ENCODE results near the gene RNF133. TPM values are rescaled to one million over a fixed set of nuclear protein-coding genes. Genes with fewer than 3 reads are reported as not detected.

Gene RNF133, protein sequence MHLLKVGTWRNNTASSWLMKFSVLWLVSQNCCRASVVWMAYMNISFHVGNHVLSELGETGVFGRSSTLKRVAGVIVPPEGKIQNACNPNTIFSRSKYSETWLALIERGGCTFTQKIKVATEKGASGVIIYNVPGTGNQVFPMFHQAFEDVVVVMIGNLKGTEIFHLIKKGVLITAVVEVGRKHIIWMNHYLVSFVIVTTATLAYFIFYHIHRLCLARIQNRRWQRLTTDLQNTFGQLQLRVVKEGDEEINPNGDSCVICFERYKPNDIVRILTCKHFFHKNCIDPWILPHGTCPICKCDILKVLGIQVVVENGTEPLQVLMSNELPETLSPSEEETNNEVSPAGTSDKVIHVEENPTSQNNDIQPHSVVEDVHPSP
- polyA plus RNA-seq (ENCODE audit: insufficient read length in 3 of 3): under 1 TPM; 0.08 to 0.24 (median 0.18) TPM

DNA sequence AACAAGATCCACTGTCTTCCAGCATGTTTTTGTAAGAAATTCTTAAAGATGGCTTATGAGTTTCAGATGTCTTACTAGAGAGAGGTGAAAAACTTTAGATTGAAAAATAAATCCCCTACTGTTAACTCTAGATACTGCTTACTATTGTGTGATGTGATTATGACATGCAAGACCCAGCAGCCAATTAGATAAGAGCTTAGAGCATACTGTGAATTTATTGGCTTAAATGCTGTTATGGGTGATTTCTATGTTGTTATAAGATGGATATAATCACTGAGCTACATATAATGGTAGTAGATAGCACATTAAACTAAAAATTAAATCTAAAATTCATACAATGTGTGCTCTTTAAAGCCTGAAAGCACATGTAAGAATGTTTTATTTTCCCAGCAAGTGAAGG is at the start of gene RNF133:
RNF133 (minus strand) TSS at position 101 of the 400 bp plus-strand sequence. CDS start 199 bp downstream, outside the sequence.
- DNase-seq (ENCODE audit: low read depth in 3 of 3, low spot score in 2 of 3): no peak

DNA sequence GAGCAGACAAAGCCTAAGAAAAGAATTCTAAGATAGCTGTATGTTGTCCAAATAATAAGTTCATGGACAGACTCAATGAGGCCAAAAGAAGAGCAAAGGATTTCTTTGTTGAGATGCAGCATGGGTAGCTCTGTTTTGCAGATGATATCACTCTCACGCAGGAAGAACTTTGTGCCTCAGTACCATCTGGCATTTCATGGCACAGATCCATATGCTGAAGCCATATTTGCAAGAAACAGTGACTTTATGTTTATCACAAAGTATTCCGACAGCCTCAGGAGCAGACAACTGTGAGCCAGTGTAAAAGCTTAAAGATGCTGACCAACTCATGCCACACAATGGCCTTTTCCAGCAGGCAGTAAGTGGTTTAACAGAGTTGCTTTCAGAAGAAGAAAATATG is 49.3 kb upstream of the RNF133 start:
- DNase-seq (ENCODE audit: low read depth in 3 of 3, low spot score in 2 of 3): no peak

DNA sequence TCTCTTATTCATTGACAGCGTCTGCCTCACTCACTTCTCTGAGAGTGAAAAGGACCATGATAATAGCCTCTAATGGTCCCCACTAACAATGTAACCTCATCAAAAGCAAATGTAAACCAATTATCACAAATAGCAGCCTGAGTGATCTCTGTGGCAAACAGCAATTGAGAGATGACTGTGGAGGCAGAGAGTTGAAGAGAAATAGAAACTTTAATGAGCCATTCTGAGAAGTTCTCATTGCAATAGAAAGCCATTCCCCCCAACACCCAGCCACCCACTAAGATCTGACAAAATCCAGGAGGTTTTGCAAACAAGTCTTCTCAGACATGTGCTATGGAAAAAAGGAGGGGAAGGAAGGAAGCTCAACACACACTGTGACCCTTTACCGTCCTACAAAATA is 48.0 kb upstream of the RNF133 start:
- DNase-seq (ENCODE audit: low read depth in 3 of 3, low spot score in 2 of 3): no peak

DNA sequence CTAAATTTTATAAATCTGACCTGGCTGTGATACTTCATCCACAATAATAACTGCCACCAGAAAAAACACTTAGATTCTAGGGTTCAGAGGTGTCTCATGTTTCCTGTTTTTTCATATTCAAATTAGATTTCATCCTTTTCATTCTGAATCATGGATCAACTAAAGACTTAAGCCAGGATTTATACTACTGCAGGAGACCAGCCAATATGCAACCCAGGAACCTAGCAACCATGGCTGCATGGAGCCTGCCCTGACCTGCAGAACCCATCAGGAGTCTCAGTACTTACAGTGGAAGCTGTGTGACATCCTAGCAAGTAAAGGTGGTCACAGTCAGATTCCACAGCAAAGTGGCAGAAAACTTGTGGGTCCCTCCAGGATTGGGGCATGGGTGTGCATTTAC is 44.3 kb upstream of the RNF133 start:
- DNase-seq (ENCODE audit: low read depth in 3 of 3, low spot score in 2 of 3): no peak

DNA sequence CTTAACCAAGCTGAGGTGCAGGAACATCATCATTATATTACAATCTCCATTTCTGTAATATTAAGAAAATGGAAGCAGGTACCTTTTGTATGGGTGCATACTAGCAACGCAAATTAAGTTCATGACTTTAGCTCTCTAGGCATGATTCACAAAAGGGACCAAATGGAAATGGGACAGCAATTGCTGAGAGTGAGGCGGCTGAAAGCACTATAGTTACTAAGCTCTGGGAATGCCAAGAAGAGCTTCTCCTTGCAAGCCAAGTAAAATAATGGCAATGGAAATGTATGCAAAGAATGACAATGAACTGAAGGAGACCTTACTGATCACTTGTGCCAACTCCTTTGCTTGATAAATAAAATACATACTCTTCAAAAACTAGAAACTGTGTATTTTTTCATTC is 40.0 kb upstream of the RNF133 start:
- DNase-seq (ENCODE audit: low read depth in 3 of 3, low spot score in 2 of 3): no peak

DNA sequence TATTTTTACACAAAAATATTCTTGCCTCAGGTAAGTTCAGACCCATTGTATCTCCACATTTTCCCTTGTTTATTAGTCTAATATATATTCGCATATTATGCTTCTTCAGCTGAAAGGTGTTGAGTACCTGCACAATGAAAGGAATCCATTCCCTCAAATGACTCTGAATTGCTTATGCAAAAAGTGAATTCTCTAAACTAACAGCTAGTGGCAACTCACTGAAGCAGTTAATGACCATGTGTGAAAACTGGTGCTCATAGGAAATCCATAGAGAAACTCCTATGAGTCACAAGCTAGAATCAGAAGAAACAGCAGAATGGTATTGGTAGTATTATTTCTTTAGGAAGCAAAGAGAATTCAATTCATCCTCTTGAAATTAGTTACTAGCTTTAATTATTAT is 37.3 kb upstream of the RNF133 start:
- no peak for DNase-seq (ENCODE audit: low read depth in 3 of 3, low spot score in 2 of 3)

DNA sequence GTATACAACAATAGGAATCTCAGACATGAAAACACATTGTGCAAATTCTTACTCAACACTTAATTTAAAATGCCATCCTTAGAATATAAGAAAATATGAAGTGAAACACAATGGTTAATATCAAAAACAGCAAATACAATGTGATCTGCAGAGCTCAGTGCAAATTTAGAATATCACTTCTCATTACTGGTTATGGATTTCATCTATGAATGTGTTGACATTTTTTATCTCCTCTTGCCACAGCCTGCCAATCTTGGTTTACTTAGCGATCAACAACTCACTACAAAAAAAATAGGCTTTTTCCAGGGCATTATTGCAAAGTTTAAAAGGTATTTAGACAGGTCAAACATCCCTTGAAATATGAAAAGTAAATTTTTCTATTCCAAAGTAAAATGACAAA is 28.8 kb upstream of the RNF133 start:
- no peak for DNase-seq (ENCODE audit: low read depth in 3 of 3, low spot score in 2 of 3)

DNA sequence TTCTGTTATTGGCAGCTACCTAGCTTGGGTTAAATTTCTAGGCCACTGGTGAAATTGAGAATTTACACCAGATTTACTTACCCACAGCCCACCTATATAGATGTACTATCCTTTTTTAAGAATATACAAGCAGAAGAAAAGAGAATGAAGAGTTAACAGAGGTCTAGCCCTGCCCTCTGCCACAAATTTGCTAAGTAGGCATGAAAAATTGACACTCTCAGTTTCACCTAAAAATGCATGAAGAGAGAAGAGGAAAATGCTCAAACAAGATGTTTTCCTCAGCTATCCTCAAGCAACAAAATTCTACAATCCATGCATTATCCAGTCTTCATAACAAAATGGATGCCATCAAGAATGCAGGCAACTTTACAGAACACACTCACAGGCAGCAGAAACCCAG is 28.4 kb upstream of the RNF133 start:
- DNase-seq (ENCODE audit: low read depth in 3 of 3, low spot score in 2 of 3): no peak

DNA sequence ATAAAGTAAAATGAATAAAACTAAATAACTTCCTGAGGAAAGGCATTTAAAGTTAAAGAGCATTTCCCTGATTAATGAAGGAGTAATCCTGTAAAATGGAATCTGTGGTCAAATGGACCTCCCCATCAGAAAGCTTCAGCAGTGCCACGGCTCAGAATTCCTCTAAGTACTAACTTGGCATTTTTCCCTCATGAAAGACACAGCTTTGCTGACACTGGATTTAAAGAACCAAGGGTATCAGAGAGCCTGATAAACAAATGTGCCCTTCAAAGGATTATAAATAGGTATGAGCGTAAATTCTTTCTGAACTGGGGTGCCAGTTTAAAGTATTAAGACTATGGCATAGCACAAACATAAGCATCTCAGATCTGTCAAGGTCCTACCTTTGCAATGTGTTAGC is 28.0 kb upstream of the RNF133 start:
- no peak for DNase-seq (ENCODE audit: low read depth in 3 of 3, low spot score in 2 of 3)

DNA sequence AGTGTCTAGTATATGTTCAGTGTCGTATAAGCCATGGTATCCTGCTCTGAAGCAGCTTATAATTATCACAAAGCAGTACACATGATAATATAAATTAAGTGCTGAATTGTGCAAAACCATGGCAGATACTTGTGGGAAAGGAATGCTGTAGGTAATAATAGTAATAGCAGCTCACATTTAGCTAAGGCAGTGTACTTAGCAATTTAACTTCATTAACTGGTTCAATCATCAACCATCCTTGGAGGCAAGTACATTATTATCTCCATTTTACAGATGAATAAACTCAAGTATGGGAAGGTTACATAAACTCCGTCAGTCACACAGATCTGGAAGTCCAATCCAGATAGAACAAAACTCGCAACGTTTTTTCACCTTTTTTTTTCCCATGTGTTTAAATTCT is 25.4 kb upstream of the RNF133 start:
- DNase-seq (ENCODE audit: low read depth in 3 of 3, low spot score in 2 of 3): no peak

DNA sequence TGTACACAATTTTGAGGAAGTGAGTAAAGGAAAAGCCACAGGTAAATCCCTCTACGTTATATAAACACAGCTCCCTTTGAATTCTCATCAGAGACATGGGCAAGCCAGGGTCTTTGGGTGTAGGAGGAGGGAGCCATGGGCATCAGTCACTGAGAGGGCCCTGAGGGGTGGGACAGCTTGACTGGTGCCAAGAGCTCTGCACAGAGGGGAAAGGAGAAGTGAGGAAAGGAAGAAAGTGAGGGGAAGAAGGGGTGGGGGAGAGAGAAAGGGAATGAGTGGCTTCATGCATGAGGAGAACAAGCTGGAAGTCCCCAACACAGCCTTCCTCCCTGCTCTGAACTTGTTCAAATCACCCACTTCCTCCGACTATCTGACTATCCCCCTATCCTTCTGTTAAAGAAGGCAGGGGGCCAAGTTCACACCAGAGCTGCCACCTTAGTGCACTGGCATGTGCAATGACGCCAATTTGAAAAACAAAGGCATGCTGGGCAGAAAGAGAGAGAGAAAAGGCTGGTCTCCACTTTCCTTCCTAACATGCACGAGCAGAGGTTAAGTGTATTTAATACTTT is 20.2 kb upstream of the RNF133 start:
- no peak for DNase-seq (ENCODE audit: low read depth in 3 of 3, low spot score in 2 of 3)

DNA sequence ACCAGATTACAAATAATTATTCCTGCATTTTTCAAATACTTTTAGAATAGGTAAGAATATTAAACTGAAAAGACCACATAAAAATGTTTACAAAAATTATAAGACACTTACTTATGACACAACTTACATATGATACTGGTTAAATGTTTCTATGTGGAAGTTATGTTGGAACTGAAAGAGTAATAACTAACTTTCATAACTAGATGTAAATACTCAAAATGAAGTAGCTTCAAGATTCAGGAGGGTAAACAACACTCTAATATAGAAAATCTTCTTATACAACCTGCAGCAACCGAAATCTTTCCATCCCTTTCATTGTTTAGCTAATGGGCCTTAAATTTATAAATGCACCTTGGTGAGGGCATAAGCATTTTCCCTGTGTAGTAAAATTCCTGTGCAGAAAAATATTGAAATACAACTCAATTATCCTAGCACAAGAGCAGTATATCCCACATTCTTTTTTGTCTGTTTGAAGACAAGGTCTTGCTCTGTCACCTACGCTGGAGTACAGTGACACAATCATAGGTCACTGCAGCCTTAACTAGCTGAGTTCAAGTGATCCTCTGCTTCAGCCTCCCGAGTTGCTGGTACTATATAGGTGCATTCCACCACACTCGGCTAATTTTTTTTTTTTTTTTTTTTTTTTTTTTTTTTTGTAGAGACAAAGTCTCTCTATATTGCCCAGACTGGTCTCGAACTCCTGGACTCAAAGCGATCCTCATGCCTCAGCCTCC is 18.6 kb upstream of the RNF133 start:
- DNase-seq (ENCODE audit: low read depth in 3 of 3, low spot score in 2 of 3): no peak

DNA sequence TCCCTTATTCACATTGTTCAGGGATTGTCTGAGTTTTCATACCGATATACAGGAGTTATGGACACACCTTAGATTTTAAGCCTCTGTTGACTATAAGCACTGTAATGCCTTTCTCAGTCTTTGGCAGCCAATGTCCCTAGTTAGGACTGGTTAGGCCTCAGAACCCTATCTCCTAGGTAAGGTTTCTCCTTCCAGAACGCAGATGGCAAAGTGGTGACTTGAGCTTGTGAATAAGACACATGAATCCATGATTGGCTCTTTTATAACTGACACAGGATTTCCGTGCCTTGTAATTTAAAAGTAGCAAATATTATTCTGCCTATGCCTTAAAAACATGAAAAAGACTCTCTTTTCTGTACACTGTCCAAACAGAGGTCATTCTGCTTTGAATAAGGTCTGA is 16.3 kb upstream of the RNF133 start:
- no peak for DNase-seq (ENCODE audit: low read depth in 3 of 3, low spot score in 2 of 3)

DNA sequence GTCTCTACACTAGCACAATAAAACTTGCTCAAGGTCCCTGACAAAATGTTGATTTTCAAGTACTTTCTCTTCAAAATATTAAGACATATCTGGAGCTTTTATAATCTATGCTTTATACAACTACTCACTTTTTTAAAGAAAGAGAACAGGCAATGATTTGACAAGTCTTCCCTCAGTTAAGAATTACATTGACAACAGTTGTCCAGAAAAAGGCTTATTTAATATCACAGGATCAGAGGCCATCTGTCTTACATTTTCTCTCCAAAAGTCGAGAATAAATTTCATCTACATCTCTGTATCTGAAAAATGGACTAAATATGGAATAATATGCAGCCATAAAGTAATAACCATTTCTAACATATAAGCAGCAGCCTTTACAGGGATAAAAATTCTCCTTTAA is 12.0 kb upstream of the RNF133 start:
- DNase-seq (ENCODE audit: low read depth in 3 of 3, low spot score in 2 of 3): no peak

DNA sequence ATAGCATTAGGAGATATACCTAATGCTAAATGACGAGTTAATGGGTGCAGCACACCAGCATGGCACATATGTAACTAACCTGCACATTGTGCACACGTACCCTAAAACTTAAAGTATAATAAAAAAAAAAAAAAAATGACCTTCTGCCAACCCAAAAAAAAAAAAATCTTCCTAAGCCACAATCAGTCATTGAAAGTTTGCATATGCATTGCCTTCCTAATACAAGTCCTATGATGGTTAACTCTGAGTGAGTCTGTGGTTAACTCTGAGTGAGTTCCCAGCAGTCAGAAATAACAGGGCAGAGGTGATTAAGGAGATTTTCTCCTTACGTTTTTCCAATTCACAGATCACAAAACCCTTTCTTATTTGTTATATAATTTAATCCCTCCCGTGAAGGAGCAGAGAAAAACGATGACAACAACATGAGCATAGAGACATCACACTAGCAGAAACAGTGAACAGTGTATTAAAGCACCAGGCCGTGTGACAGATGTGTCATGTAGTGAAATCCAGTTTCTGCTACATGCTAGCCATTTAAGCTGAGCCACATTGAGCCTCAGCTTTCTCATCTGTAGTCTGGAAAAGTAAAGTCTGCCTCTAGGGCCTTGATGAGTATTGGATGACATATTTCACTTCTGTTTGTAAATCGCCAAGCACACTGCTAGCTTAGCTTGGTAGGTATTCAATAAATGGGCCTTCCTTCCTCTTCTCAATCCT is 11.2 kb upstream of the RNF133 start:
- no peak for DNase-seq (ENCODE audit: low read depth in 3 of 3, low spot score in 2 of 3)

DNA sequence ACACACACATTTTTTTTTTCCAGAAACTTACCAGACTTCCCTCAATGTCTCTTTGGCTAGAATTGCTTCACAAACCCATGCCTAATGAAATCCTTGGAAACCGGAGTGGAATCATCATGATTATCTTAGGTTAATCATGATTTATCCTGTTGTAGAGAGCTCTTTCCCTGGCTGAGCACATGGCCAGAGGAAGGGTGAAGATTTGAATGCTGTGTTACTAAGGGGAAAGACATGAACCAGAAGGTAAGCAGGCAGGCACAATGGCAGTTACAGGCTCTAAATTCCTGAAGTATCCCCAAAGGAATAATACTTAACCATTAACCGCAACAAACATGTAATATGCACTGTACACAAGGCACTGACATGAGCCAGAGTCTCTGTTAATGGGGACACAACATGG is 7.9 kb upstream of the RNF133 start:
- no peak for DNase-seq (ENCODE audit: low read depth in 3 of 3, low spot score in 2 of 3)

DNA sequence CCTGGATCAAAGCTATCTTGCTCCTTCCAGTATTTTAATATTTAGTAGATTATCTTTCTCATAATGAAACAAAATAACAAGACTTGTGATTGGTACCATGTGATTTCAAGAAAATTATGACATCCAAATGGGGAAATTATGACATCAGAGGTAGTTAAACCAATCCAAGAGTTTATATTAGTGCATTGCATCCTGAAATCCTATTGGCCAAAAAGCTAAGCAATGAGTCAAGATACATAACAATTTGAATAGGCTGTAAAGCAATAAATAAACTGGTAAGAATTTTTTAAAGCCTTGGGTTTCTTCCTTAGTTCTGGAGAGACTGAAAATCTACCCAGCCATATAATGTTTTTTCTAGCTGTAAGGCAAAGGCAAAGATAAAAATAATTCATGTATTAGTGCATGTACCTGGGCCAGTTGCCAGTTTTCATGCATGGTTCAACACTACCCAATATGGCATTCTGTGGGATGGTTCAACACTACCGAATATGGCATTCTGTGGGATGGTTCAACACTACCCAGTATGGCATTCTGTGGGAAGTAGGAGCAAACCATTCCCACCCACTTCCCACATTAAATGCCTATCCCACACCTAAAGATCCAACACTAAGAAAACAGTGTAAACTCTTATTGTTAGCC is 4.1 kb upstream of the RNF133 start, which contains the start of gene RNF148:
RNF148 (minus strand) TSS at position 51 of the 639 bp plus-strand sequence. CDS start 172 bp downstream, outside the sequence.
- no peak for DNase-seq (ENCODE audit: low read depth in 3 of 3, low spot score in 2 of 3)

DNA sequence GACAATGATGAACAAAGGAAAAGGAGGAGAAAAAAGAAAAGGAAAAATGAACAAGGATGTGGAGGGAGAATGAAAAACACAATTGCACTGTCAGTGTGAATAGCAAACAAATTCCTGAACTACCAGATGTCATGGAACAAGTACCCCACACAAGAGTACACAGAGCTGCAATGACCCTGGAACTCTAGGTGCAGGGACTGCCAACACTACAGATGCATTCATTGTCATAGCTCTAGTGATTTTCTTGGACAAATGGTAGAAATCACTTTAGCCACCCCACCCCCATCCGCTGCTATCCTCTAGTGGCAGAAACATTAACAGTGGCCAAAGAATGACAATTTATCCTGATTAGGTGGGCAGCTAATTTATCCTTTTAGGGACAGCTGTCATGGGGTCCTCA is 3.1 kb downstream of the RNF133 start:
- DNase-seq (ENCODE audit: low read depth in 3 of 3, low spot score in 2 of 3): no peak

DNA sequence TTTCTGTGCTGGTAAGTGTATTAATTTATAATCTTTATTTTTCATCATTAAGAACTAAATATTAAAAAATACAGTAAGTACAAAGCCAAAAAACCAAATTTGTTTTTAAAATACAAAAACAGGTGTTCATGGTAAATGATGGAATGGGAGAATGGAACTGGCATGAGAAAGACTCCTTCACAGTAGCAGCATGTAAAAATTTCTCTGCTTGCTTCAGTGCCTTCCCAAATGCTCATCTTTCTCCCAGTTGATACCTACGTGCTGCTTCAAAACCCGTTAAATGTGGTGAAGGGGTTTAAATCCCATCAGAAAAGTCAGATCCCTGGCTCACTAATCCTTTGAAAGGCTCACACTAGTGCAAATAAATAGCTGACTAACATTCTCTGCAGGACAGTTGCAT is 4.2 kb downstream of the RNF133 start:
- DNase-seq (ENCODE audit: low read depth in 3 of 3, low spot score in 2 of 3): no peak

DNA sequence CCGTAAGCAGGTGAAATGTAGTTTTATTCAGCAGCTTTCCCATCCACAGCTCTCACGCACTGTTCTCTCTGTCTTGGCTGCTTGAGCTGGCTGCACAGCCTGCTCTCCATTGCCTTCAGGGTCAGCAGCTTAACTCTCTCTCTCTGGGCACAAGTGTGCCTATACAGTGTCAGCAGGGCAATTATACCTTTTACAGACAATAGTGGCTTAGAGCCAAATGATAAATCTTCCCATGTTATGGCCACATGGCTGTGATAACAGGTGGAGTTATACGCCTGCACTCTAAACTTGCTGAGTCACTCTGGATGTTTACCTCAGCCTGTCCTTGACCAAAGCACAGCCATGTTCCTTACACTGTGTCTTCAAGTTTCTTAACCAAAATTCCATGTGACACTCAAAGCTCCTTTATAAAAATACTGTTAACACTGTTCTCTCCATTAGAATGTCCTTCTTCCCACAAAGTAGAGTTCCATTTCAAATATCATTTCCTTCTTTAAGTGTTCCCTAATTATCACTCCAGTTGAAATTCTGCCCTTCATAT is 6.1 kb downstream of the RNF133 start:
- no peak for DNase-seq (ENCODE audit: low read depth in 3 of 3, low spot score in 2 of 3)
